ENCODE measurements around the gene BHLHE40. TPM values are rescaled to one million over a fixed set of nuclear protein-coding genes. Genes with fewer than 3 reads are reported as not detected.
A peak's percentile ranks its signal among the peaks of the same experiment; 100 is the strongest.

The BHLHE40 gene
- total and polyA plus RNA-seq, 2 of the 13 experiments (the other 11 are each of a cell fraction or from before 2014, with no cell fraction given): 1.8 to 51.0 TPM

GRCh38 chr3:4994823-4995499, 15.7 kb downstream of the BHLHE40 start (continued):
- TF ChIP-seq E2F1 (CRISPR knock-in tag; IDR thresholded peaks at IDR 0.05): no peak
- TF ChIP-seq SAFB2 (CRISPR knock-in tag; IDR thresholded peaks at IDR 0.05; ENCODE audit: borderline replicate concordance, low read depth): no peak
- TF ChIP-seq TBL1XR1 (IDR thresholded peaks at IDR 0.05; ENCODE audit: borderline replicate concordance, low read length, partially characterized antibody): no peak
- TF ChIP-seq SOX13 (IDR thresholded peaks at IDR 0.05): no peak
- no peak for TF ChIP-seq SOX13 (CRISPR knock-in tag; conservative IDR thresholded peaks at IDR 0.05 in 1 of 2, IDR thresholded peaks at IDR 0.05 in 1 of 2)
- no peak for TF ChIP-seq PLRG1 (conservative IDR thresholded peaks at IDR 0.05)
- no peak for TF ChIP-seq POLR2A (IDR thresholded peaks at IDR 0.05; ENCODE audit: insufficient read depth in 1 of 2, low read depth in 2 of 2, low read length in 2 of 2)
- TF ChIP-seq CBFB (CRISPR knock-in tag; IDR thresholded peaks at IDR 0.05): no peak
- TF ChIP-seq MYC (CRISPR knock-in tag; IDR thresholded peaks at IDR 0.05; ENCODE audit: borderline replicate concordance): 0 out of 2 replicates have a peak, but pooled peaks have one; percentile 19
- TF ChIP-seq, protein P1, sequence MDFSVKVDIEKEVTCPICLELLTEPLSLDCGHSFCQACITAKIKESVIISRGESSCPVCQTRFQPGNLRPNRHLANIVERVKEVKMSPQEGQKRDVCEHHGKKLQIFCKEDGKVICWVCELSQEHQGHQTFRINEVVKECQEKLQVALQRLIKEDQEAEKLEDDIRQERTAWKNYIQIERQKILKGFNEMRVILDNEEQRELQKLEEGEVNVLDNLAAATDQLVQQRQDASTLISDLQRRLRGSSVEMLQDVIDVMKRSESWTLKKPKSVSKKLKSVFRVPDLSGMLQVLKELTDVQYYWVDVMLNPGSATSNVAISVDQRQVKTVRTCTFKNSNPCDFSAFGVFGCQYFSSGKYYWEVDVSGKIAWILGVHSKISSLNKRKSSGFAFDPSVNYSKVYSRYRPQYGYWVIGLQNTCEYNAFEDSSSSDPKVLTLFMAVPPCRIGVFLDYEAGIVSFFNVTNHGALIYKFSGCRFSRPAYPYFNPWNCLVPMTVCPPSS (IDR thresholded peaks at IDR 0.05): no peak
- TF ChIP-seq GATA4 (IDR thresholded peaks at IDR 0.05; ENCODE audit: borderline replicate concordance, low read depth): no peak
- TF ChIP-seq SAP130 (CRISPR knock-in tag; IDR thresholded peaks at IDR 0.05; ENCODE audit: low read depth): peak; percentile 7; the same call in 1 of the 2 replicates
- 0 out of 2 replicates have a peak, but pooled peaks have one; percentile 20 for TF ChIP-seq ZNF501 (CRISPR knock-in tag; IDR thresholded peaks at IDR 0.05)
- no peak for TF ChIP-seq ZNF709 (CRISPR knock-in tag; IDR thresholded peaks at IDR 0.05)
- 0 out of 2 replicates have a peak, but pooled peaks have one; percentile 17 for TF ChIP-seq ZFX (CRISPR knock-in tag; IDR thresholded peaks at IDR 0.05; ENCODE audit: low read depth)
- TF ChIP-seq ARNT2 (CRISPR knock-in tag; IDR thresholded peaks at IDR 0.05; ENCODE audit: low read depth): no peak
- TF ChIP-seq ZNF687 (CRISPR knock-in tag; IDR thresholded peaks at IDR 0.05): peak; percentile 62
- TF ChIP-seq ADNP (CRISPR knock-in tag; IDR thresholded peaks at IDR 0.05): no peak
- TF ChIP-seq ZNF644 (CRISPR knock-in tag; IDR thresholded peaks at IDR 0.05; ENCODE audit: low read depth): no peak
- TF ChIP-seq, protein P2, sequence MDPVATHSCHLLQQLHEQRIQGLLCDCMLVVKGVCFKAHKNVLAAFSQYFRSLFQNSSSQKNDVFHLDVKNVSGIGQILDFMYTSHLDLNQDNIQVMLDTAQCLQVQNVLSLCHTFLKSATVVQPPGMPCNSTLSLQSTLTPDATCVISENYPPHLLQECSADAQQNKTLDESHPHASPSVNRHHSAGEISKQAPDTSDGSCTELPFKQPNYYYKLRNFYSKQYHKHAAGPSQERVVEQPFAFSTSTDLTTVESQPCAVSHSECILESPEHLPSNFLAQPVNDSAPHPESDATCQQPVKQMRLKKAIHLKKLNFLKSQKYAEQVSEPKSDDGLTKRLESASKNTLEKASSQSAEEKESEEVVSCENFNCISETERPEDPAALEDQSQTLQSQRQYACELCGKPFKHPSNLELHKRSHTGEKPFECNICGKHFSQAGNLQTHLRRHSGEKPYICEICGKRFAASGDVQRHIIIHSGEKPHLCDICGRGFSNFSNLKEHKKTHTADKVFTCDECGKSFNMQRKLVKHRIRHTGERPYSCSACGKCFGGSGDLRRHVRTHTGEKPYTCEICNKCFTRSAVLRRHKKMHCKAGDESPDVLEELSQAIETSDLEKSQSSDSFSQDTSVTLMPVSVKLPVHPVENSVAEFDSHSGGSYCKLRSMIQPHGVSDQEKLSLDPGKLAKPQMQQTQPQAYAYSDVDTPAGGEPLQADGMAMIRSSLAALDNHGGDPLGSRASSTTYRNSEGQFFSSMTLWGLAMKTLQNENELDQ (CRISPR knock-in tag; IDR thresholded peaks at IDR 0.05; ENCODE audit: borderline replicate concordance): no peak
- TF ChIP-seq MAFK (conservative IDR thresholded peaks at IDR 0.05 in 1 of 2, IDR thresholded peaks at IDR 0.05 in 1 of 2; ENCODE audit: low read length in 2 of 2): peak in 1 of 2 experiments; percentile 18; a peak in 1 of 4 replicates
- TF ChIP-seq SRY (CRISPR knock-in tag; IDR thresholded peaks at IDR 0.05): no peak
